HG03039 (cell line): ENCODE results near the gene ABHD12B.
"Not testable (repeated sequence)": the region's sequence is repeated elsewhere in the genome, so short reads cannot be mapped to it uniquely, and the experiment has no call there.

ENCODE experiments used
- ATAC-seq: cut with Tn5 transposase; IDR thresholded peaks from one replicate; pipeline ENCODE4 v1.9.1; 2021; ENCODE audit warnings: mild to moderate bottlenecking, moderate library complexity; ENCODE audit not compliant: unreplicated experiment

Gene ABHD12B

GRCh38 chr14:50932592-50933495 lies 61.0 kb downstream of the ABHD12B start:
- ATAC-seq = no peak

GRCh38 chr14:50935126-50936015 lies 63.5 kb downstream of the ABHD12B start:
- no peak for ATAC-seq

GRCh38 chr14:50936016-50936340 lies 64.1 kb downstream of the ABHD12B start:
- ATAC-seq = no peak

GRCh38 chr14:50936882-50937281 lies 65.0 kb downstream of the ABHD12B start:
- ATAC-seq = no peak

- no peak for ATAC-seq
These were observed 65.5 kb downstream of the ABHD12B start for GRCh38 chr14:50937325-50937724.

GRCh38 chr14:50937800-50938199 lies 65.9 kb downstream of the ABHD12B start:
- ATAC-seq = no peak

- ATAC-seq = no peak
These were observed 69.3 kb downstream of the ABHD12B start for GRCh38 chr14:50941151-50941550.

- not testable (repeated sequence) for ATAC-seq
These were observed 69.8 kb downstream of the ABHD12B start for GRCh38 chr14:50941638-50942037.

- no peak for ATAC-seq
These were observed 71.5 kb downstream of the ABHD12B start for GRCh38 chr14:50943261-50943942.

GRCh38 chr14:50943943-50944646 lies 72.2 kb downstream of the ABHD12B start, which contains the start of gene PYGL:
TSS of gene PYGL (minus strand) at chr14:50944483. CDS start at chr14:50944403, 80 bp downstream.
- ATAC-seq = no peak

- no peak for ATAC-seq
These were observed 73.0 kb downstream of the ABHD12B start for GRCh38 chr14:50944647-50945413.

GRCh38 chr14:50946234-50946935 lies 74.5 kb downstream of the ABHD12B start:
- no peak for ATAC-seq

- no peak for ATAC-seq
These were observed 75.6 kb downstream of the ABHD12B start for GRCh38 chr14:50947446-50947845.

- ATAC-seq = no peak
These were observed 76.4 kb downstream of the ABHD12B start for GRCh38 chr14:50948205-50948604.

- ATAC-seq = no peak
These were observed 79.2 kb downstream of the ABHD12B start for GRCh38 chr14:50951032-50951431.

- ATAC-seq = no peak
These were observed 81.6 kb downstream of the ABHD12B start for GRCh38 chr14:50953502-50953901.
